ENCODE measurements around the gene TSPEAR.
A peak's percentile ranks its signal among the peaks of the same experiment; 100 is the strongest.

Gene TSPEAR

GRCh38 chr21:44495611-44496563 is 215.5 kb downstream of the TSPEAR start:
- TF ChIP-seq, protein P1, sequence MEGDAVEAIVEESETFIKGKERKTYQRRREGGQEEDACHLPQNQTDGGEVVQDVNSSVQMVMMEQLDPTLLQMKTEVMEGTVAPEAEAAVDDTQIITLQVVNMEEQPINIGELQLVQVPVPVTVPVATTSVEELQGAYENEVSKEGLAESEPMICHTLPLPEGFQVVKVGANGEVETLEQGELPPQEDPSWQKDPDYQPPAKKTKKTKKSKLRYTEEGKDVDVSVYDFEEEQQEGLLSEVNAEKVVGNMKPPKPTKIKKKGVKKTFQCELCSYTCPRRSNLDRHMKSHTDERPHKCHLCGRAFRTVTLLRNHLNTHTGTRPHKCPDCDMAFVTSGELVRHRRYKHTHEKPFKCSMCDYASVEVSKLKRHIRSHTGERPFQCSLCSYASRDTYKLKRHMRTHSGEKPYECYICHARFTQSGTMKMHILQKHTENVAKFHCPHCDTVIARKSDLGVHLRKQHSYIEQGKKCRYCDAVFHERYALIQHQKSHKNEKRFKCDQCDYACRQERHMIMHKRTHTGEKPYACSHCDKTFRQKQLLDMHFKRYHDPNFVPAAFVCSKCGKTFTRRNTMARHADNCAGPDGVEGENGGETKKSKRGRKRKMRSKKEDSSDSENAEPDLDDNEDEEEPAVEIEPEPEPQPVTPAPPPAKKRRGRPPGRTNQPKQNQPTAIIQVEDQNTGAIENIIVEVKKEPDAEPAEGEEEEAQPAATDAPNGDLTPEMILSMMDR (IDR thresholded peaks at IDR 0.05), result no peak

GRCh38 chr21:44494956-44495355 is 216.4 kb downstream of the TSPEAR start:
- TF ChIP-seq, protein P1 (IDR thresholded peaks at IDR 0.05), result no peak

- TF ChIP-seq, protein P1 (IDR thresholded peaks at IDR 0.05), result no peak
Measured at GRCh38 chr21:44494418-44494817, 217.0 kb downstream of the TSPEAR start.

DNA sequence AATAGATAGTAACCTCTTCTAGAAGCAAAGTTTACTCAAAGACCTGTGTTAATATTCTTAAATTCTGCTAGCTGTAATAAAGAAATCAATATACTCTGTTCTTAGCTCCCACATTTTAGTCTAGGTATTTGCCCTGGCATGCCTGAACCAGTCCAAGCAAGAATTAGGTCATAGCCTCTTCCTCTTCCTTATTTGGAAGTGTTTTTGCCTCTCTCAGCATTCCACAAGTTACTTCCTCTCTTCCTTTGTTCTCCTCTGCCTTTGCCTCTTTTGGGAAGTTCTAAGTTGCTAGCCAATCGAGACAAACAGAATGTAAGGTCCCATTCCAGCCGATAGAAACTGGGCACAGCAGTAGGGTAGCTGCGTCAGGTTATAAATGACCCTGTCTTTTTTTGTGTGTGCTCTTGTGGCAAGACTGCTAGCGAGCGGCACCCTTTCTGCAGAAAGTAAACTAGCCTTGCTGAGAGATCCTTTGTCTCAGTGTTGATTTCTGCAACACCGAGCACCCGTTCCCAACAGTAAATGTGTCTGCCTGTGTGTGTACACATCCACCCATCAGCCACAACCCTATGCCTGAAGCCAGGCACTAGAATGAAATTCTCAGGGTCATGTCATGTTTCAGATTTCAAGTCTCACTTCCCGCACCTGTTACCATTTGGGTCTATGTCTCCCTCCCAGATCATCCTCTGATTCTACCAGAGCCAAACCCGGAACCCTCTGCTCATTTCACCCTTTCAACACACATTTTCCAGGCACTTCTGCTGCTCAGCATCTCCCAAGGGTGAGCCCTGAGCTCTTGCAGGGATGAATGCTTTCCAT is 218.6 kb downstream of the TSPEAR start:
- TF ChIP-seq, protein P1 (IDR thresholded peaks at IDR 0.05), result no peak

DNA sequence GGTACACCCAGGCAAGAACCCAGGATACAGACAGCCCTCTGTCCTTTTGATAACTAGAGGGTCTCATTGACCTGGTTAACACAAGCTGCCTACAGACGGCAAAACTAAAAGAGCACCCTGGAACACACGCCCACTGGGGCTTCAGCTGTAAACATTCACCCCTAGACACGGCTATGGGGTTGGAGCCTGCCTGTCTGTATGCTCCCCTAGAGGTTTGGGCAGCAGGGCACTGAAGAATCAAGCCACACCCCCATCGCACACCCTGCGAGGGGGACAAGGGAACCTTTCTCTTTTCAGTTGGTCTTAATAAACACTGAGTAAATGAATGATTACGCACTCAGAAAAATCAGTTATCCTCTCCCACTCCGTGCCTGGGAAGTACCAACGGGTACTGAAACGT is 220.6 kb downstream of the TSPEAR start:
- TF ChIP-seq, protein P1 (IDR thresholded peaks at IDR 0.05), result no peak

DNA sequence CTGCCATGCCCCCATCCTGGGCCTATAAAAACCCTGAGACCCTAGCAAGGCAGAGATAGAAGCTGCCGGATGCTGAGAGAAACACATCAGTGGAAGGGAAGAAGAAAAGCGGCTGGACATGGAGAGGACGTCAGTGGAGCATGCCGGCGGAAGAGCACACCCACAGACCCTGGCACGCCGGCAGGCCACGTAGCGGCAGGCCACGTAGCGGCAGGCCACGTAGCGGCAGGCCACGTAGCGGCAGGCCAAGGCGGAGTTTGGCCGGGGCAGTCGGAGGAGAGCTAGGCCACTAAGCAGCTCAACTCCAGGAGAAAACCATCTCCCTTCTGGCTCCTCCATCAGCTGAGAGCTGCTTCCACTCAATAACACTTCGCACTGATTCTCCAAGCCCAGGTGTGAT is 221.0 kb downstream of the TSPEAR start:
- TF ChIP-seq, protein P1 (IDR thresholded peaks at IDR 0.05), result no peak

DNA sequence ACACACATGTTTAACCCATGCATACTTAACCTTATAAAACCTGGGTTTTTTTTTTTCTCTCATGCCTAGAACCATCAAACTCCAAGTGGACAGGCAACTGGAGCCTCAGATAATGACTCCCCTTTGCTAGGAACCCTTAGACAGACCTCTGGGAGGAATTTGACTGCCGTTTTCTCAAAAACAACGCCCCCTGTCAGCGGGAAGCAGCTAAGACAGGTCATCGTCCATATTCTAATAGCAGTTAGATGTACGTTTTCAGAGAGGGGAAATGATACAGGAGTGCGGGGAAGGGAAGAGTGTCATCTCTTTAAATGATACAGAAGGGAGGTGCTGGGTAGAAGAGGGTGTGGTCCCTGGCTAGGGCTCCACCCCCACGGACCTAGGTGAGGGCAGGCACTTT is 221.4 kb downstream of the TSPEAR start:
- TF ChIP-seq, protein P1 (IDR thresholded peaks at IDR 0.05), result 0 out of 2 replicates have a peak, but pooled peaks have one; percentile 27

All from LNCAP (cell line).